GM18870 (cell line): ENCODE results near the gene CDKL1.

Source experiments
- ATAC-seq: cut with Tn5 transposase; IDR thresholded peaks from one replicate; pipeline ENCODE4 v1.9.1; 2021; ENCODE audit warnings: moderate library complexity; ENCODE audit not compliant: unreplicated experiment

CDKL1 gene

GRCh38 chr14:50396631-50397389 lies at the start of gene CDKL1:
TSS of gene CDKL1 (minus strand) at chr14:50396881. CDS start at chr14:50395868, 1,013 bp downstream.
- ATAC-seq, result no peak

GRCh38 chr14:50434528-50434927 lies 37.8 kb upstream of the CDKL1 start:
- ATAC-seq, result no peak

- ATAC-seq, result no peak
Measured at GRCh38 chr14:50432131-50432530, 35.5 kb upstream of the CDKL1 start.

- no peak for ATAC-seq
Measured at GRCh38 chr14:50425816-50426215, 29.1 kb upstream of the CDKL1 start.

- no peak for ATAC-seq
Measured at GRCh38 chr14:50425105-50425504, 28.4 kb upstream of the CDKL1 start.

GRCh38 chr14:50423529-50423928 lies 26.8 kb upstream of the CDKL1 start:
- ATAC-seq, result no peak

GRCh38 chr14:50421499-50421898 lies 24.8 kb upstream of the CDKL1 start:
- ATAC-seq, result no peak

GRCh38 chr14:50417853-50418252 lies 21.2 kb upstream of the CDKL1 start:
- ATAC-seq, result no peak

GRCh38 chr14:50410921-50411320 lies 14.2 kb upstream of the CDKL1 start:
- ATAC-seq, result no peak

GRCh38 chr14:50410071-50410470 lies 13.4 kb upstream of the CDKL1 start:
- no peak for ATAC-seq

GRCh38 chr14:50407111-50407812 lies 10.6 kb upstream of the CDKL1 start:
- no peak for ATAC-seq

GRCh38 chr14:50403419-50403818 lies 6.7 kb upstream of the CDKL1 start:
- no peak for ATAC-seq

- no peak for ATAC-seq
Measured at GRCh38 chr14:50402965-50403364, 6.3 kb upstream of the CDKL1 start.

- no peak for ATAC-seq
Measured at GRCh38 chr14:50400461-50400860, 3.8 kb upstream of the CDKL1 start.

- ATAC-seq, result no peak
Measured at GRCh38 chr14:50399251-50400032, 2.8 kb upstream of the CDKL1 start.

GRCh38 chr14:50398189-50398580 lies 1.5 kb upstream of the CDKL1 start:
- no peak for ATAC-seq

- no peak for ATAC-seq
Measured at GRCh38 chr14:50397390-50398188, 908 bp upstream of the CDKL1 start.

GRCh38 chr14:50395448-50395847 lies 1.2 kb downstream of the CDKL1 start:
- no peak for ATAC-seq

- ATAC-seq, result no peak
Measured at GRCh38 chr14:50394713-50395112, 2.0 kb downstream of the CDKL1 start.

- ATAC-seq, result no peak
Measured at GRCh38 chr14:50389668-50390441, 6.8 kb downstream of the CDKL1 start.
